ENCODE measurements around the gene LGALS3BP.

DNA sequence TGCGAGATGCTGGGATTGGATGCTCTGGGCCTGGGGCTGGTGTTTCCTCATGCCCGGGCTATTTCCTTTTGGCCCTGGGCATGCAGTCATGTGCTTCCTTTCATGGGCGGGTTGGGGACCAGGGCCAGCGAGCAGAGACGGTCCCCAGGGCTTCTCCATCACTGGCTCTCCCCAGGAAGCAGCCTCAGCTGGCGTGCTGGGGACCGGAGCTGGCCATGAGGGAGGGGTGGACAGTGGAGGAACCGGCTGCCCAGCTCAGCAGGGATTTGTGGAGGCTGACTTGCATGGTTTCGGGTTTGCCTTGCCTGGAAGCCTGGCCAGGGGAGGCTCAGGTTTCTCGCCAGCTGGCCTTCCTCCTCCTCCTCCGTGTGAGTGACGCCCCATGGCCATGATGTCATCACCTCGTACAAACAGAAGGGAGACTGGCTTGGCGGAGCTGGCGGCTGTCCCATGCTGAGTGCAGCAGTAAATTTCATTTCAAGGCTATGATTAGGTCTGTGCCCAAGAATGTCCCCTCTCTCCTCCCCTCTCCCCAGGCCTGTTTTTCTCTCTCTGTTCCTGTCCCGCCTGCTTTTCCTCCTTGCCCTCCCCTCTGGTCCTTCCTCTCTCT is 45.7 kb downstream of the LGALS3BP start:
- TF ChIP-seq, protein P1, sequence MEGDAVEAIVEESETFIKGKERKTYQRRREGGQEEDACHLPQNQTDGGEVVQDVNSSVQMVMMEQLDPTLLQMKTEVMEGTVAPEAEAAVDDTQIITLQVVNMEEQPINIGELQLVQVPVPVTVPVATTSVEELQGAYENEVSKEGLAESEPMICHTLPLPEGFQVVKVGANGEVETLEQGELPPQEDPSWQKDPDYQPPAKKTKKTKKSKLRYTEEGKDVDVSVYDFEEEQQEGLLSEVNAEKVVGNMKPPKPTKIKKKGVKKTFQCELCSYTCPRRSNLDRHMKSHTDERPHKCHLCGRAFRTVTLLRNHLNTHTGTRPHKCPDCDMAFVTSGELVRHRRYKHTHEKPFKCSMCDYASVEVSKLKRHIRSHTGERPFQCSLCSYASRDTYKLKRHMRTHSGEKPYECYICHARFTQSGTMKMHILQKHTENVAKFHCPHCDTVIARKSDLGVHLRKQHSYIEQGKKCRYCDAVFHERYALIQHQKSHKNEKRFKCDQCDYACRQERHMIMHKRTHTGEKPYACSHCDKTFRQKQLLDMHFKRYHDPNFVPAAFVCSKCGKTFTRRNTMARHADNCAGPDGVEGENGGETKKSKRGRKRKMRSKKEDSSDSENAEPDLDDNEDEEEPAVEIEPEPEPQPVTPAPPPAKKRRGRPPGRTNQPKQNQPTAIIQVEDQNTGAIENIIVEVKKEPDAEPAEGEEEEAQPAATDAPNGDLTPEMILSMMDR (optimal IDR thresholded peaks at IDR 0.05 in 1 of 3, IDR thresholded peaks at IDR 0.05 in 1 of 3, conservative IDR thresholded peaks at IDR 0.05 in 1 of 3; ENCODE audit: extremely low read depth in 1 of 3, insufficient read depth in 2 of 3, low read length in 3 of 3) = no peak
- TF ChIP-seq EZH2 (IDR thresholded peaks at IDR 0.05; ENCODE audit: low read length) = no peak
